Smooth muscle cell (in vitro differentiated cells): ENCODE results near the gene ZC3H18. TPM values are rescaled to one million over a fixed set of nuclear protein-coding genes. Genes with fewer than 3 reads are reported as not detected.

Experiments used
- DNase-seq: peaks from one replicate; lab custom pipeline; 2025; ENCODE audit not compliant: unreplicated experiment; lab: John Stamatoyannopoulos, UW
- H2AFZ ChIP-seq: fragments of 200-600 bp; sonication (generic); 2 replicates; pipeline ENCODE4 v1.6.0; 2016; ENCODE audit warnings: antibody characterized with exemption, low read depth, mild to moderate bottlenecking
- H3F3A ChIP-seq: fragments of 200-600 bp; sonication (generic); 2 replicates; pipeline ENCODE4 v1.6.0; 2017; ENCODE audit warnings: antibody characterized with exemption, low read depth
- H3K27ac ChIP-seq: fragments of 200-600 bp; sonication (generic); 2 replicates; pipeline ENCODE4 v1.5.1; 2016; ENCODE audit warnings: low read depth, mild to moderate bottlenecking
- H3K27me3 ChIP-seq: fragments of 200-600 bp; sonication (generic); 2 replicates; pipeline ENCODE4 v1.6.1; 2016; ENCODE audit warnings: low read depth, mild to moderate bottlenecking
- H3K36me3 ChIP-seq: fragments of 200-600 bp; sonication (generic); 2 replicates; pipeline ENCODE4 v1.5.1; 2016; ENCODE audit warnings: low read depth
- H3K4me1 ChIP-seq: fragments of 200-600 bp; sonication (generic); 2 replicates; pipeline ENCODE4 v1.5.1; 2016; ENCODE audit warnings: low read depth
- H3K4me2 ChIP-seq: fragments of 200-600 bp; sonication (generic); 2 replicates; pipeline ENCODE4 v1.6.0; 2016; ENCODE audit warnings: mild to moderate bottlenecking
- H3K4me3 ChIP-seq: fragments of 200-600 bp; sonication (generic); 2 replicates; pipeline ENCODE4 v1.5.1; 2016; ENCODE audit warnings: mild to moderate bottlenecking
- H3K79me2 ChIP-seq: fragments of 200-600 bp; sonication (generic); 2 replicates; pipeline ENCODE4 v1.6.0; 2016; ENCODE audit warnings: low read depth, mild to moderate bottlenecking
- H3K9ac ChIP-seq: fragments of 200-600 bp; sonication (generic); 2 replicates; pipeline ENCODE4 v1.6.0; 2016; ENCODE audit warnings: low read depth
- H3K9me3 ChIP-seq: fragments of 200-600 bp; sonication (generic); replicated peaks from 2 replicates; pipeline ENCODE4 v1.5.1; 2016; ENCODE audit warnings: low read depth
- H4K20me1 ChIP-seq: fragments of 200-600 bp; sonication (generic); 2 replicates; pipeline ENCODE4 v1.6.0; 2016; ENCODE audit warnings: low read depth
- CTCF ChIP-seq: fragments of 200-600 bp; sonication (generic); IDR thresholded peaks from 2 replicates; pipeline ENCODE4 v1.5.1; 2017; ENCODE audit warnings: borderline replicate concordance, mild to moderate bottlenecking, antibody characterized with exemption; ENCODE audit not compliant: insufficient read depth, poor library complexity, severe bottlenecking
- WGBS: methylation state at CpG from one replicate; pipeline ENCODE4 v1.1.7; 2016; ENCODE audit warnings: low lambda C conversion rate; 5-methylcytosine and 5-hydroxymethylcytosine counted together
- polyA plus RNA-seq: library from polyadenylated mRNA; unstranded; fragments of >200 nt; fragmentation: Nextera tagmentation; extraction: Ambion mirVana; gene quantifications from 2 replicates; pipeline ENCODE4 v1.2.1, GENCODE V29; 2016
- total RNA-seq: library from RNA; depleted of rRNA; stranded (reverse); fragments of >200 nt; gene quantifications from 2 replicates; pipeline ENCODE4 v1.2.3, GENCODE V29; 2014

The ZC3H18 gene
- total and polyA plus RNA-seq, 2 experiments from 2014 or later: 14.6 to 30.4 TPM

DNA sequence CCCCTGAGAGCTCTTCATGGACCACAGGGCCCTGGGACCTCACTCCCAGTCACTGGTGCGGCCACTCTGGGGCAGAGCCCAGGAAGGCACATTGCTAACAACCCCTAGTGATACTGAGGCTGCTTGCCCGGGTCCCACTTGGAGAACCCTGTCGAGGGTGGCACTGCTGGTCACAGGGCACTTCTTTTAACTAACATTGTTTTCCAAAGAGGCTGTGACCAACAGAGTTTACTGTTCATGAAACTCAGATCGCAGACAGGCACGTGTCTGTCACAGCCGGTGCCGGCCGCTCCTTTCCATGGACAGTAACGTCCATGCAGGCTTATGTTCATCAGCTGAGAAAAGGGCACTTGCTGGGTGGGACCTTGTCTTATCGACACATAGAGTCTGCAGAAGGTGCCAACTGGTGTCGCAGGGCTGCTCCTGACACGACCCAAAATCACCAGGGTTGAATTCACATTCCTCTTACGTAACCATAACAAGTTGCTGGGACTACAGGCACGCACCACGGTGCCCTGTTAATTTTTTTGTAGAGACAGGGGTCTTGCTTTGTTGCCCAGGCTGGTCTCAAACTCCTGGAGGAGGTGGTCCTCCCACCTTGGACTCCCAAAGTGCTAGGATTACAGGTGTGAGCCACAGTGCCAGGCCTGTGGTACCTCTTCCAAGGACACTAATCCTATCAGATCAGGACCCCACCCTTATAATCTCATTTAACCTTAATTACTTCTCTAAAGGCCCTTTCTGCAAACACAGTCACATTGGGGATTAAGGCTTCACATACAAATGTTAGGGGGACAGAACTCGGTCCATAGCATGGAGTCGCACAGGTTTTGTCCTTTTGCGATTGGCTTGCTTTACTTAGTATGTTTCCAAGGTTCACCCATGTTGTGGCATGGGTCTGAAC is 1.2 kb upstream of the ZC3H18 start:
- no peak for TF ChIP-seq CTCF
- H2AFZ ChIP-seq: no peak overlapping the region
- H3K9ac ChIP-seq: peak overlapping the region; percentile 73
- H3K27ac ChIP-seq: no peak overlapping the region
- peaks cover 35% of the 10 kb centered on the region for H3K79me2 ChIP-seq
- DNase-seq: no peak
- H4K20me1 ChIP-seq: peaks cover 34% of the 10 kb centered on the region
- no peaks in the 10 kb centered on the region for H3K36me3 ChIP-seq
- peak overlapping the region; percentile 98 for H3K4me2 ChIP-seq
- peaks cover 7% of the 10 kb centered on the region for H3K4me1 ChIP-seq
- no peaks in the 10 kb centered on the region for H3K9me3 ChIP-seq
- no peaks in the 10 kb centered on the region for H3K27me3 ChIP-seq
- 95% methylated on average over 18 of the region's 18 CpGs for WGBS
- no peaks in the 10 kb centered on the region for H3F3A ChIP-seq
- peak overlapping the region; percentile 86 for H3K4me3 ChIP-seq

GRCh38 chr16:88569614-88569984 is 604 bp upstream of the ZC3H18 start:
- Histone ChIP-seq H3K4me3 (peak overlapping the region; percentile 86), H3K27ac (peak overlapping the region; percentile 45), H3K4me2 (peak overlapping the region; percentile 98), H3K79me2 (peaks cover 39% of the 10 kb centered on the region), H3F3A (no peaks in the 10 kb centered on the region), H3K9ac (peak overlapping the region; percentile 73), H4K20me1 (peaks cover 40% of the 10 kb centered on the region), H3K36me3 (no peaks in the 10 kb centered on the region), H3K27me3 (no peaks in the 10 kb centered on the region), H2AFZ (peak overlapping the region; percentile 98), H3K4me1 (peaks cover 7% of the 10 kb centered on the region), H3K9me3 (no peaks in the 10 kb centered on the region)
- TF ChIP-seq CTCF: no peak
- DNase-seq: no peak
- WGBS: 3% methylated on average over 28 of the region's 28 CpGs

GRCh38 chr16:88570691-88571092 is 489 bp downstream of the ZC3H18 start:
- peak overlapping the region; percentile 95 for H3K9ac ChIP-seq
- H3K79me2 ChIP-seq: peaks cover 48% of the 10 kb centered on the region
- H3K27ac ChIP-seq: peak overlapping the region; percentile 86
- no peaks in the 10 kb centered on the region for H3K36me3 ChIP-seq
- no peaks in the 10 kb centered on the region for H3F3A ChIP-seq
- no peak for TF ChIP-seq CTCF
- H3K4me2 ChIP-seq: peak overlapping the region; percentile 100
- no peaks in the 10 kb centered on the region for H3K9me3 ChIP-seq
- peaks cover 51% of the 10 kb centered on the region for H4K20me1 ChIP-seq
- no peak overlapping the region for H2AFZ ChIP-seq
- no peak for DNase-seq
- H3K4me3 ChIP-seq: peak overlapping the region; percentile 86
- peaks cover 7% of the 10 kb centered on the region for H3K4me1 ChIP-seq
- H3K27me3 ChIP-seq: no peaks in the 10 kb centered on the region
- whole genome bisulfite sequencing: under 1% methylated on average over 33 of the region's 35 CpGs
